Duodenal mucosa (tissue), 2 donors: ENCODE results near the gene FKBP7.
"Not testable (repeated sequence)": the region's sequence is repeated elsewhere in the genome, so short reads cannot be mapped to it uniquely, and the experiment has no call there.

Source experiments
- H3K27ac ChIP-seq: one replicate; pipeline ENCODE4 v1.7.0; 2013; ENCODE audit warnings: low read depth, low read length
- H3K27me3 ChIP-seq, 2 donors: one replicate each; pipeline ENCODE4 v1.7.0; 2013; ENCODE audit warnings: low read length in 2 of 2, control low read depth in 1 of 2; ENCODE audit not compliant: insufficient read depth in 2 of 2, control insufficient read depth in 1 of 2
- H3K36me3 ChIP-seq, 2 donors: one replicate each; pipeline ENCODE4 v1.7.0; 2013; ENCODE audit warnings: low read length in 2 of 2, control low read depth in 1 of 2; ENCODE audit not compliant: insufficient read depth in 2 of 2, control insufficient read depth in 1 of 2
- H3K4me1 ChIP-seq, 2 donors: one replicate each; pipeline ENCODE4 v1.7.0; 2013; ENCODE audit warnings: low read length in 2 of 2, control low read depth in 1 of 2; ENCODE audit not compliant: insufficient read depth in 2 of 2, control insufficient read depth in 1 of 2
- H3K4me3 ChIP-seq, 2 donors: one replicate each; pipeline ENCODE4 v1.7.0; 2013; ENCODE audit warnings: low read length in 2 of 2, low read depth in 1 of 2
- H3K9ac ChIP-seq, 2 donors: one replicate each; pipeline ENCODE4 v1.7.0; 2013; ENCODE audit warnings: low read length in 2 of 2, low read depth in 1 of 2
- H3K9me3 ChIP-seq, 2 donors: one replicate each; pipeline ENCODE4 v1.7.0; 2013; ENCODE audit warnings: low read length in 2 of 2, control low read depth in 1 of 2; ENCODE audit not compliant: control insufficient read depth in 1 of 2

The FKBP7 gene

GRCh38 chr2:178427458-178427857 lies 50.9 kb downstream of the FKBP7 start:
- no peak overlapping the region for H3K27ac ChIP-seq
- H3K27me3 ChIP-seq = no peaks in the 10 kb centered on the region
- peaks cover 0 to 5% of the 10 kb centered on the region in 2 donors for H3K9me3 ChIP-seq
- peaks cover 10 to 14% of the 10 kb centered on the region in 2 donors for H3K36me3 ChIP-seq
- H3K9ac ChIP-seq = no peak overlapping the region
- no peaks in the 10 kb centered on the region for H3K4me1 ChIP-seq
- H3K4me3 ChIP-seq = no peak overlapping the region

- Histone ChIP-seq H3K27me3 (no peaks in the 10 kb centered on the region), H3K4me3 (no peak overlapping the region), H3K36me3 (peaks cover 2 to 3% of the 10 kb centered on the region in 2 donors), H3K27ac (no peak overlapping the region), H3K4me1 (no peaks in the 10 kb centered on the region), H3K9me3 (peaks cover 0 to 5% of the 10 kb centered on the region in 2 donors), H3K9ac (no peak overlapping the region)
Measured at GRCh38 chr2:178426388-178426787, 52.0 kb downstream of the FKBP7 start.

GRCh38 chr2:178425255-178425827 lies 53.1 kb downstream of the FKBP7 start:
- Histone ChIP-seq H3K9me3 (peaks cover 0 to 5% of the 10 kb centered on the region in 2 donors), H3K27ac (no peak overlapping the region), H3K4me1 (no peaks in the 10 kb centered on the region), H3K9ac (no peak overlapping the region), H3K36me3 (no peaks in the 10 kb centered on the region), H3K27me3 (no peaks in the 10 kb centered on the region), H3K4me3 (no peak overlapping the region)

GRCh38 chr2:178423746-178424145 lies 54.7 kb downstream of the FKBP7 start:
- not testable (repeated sequence) for H3K4me1 ChIP-seq, H3K9me3 ChIP-seq, H3K4me3 ChIP-seq, H3K27ac ChIP-seq, H3K36me3 ChIP-seq, H3K9ac ChIP-seq, H3K27me3 ChIP-seq

GRCh38 chr2:178422097-178422496 lies 56.3 kb downstream of the FKBP7 start:
- no peaks in the 10 kb centered on the region for H3K4me1 ChIP-seq
- H3K27me3 ChIP-seq = no peaks in the 10 kb centered on the region

GRCh38 chr2:178420463-178420999 lies 57.9 kb downstream of the FKBP7 start:
- no peak overlapping the region for H3K4me3 ChIP-seq
- H3K27ac ChIP-seq = no peak overlapping the region
- H3K27me3 ChIP-seq = no peaks in the 10 kb centered on the region
- no peaks in the 10 kb centered on the region for H3K36me3 ChIP-seq
- H3K9me3 ChIP-seq = peaks cover 0 to 5% of the 10 kb centered on the region in 2 donors
- no peak overlapping the region for H3K9ac ChIP-seq
- no peaks in the 10 kb centered on the region for H3K4me1 ChIP-seq

More at GRCh38 chr2:178422097-178422496, 56.3 kb downstream of the FKBP7 start:
- Histone ChIP-seq H3K9ac (no peak overlapping the region), H3K36me3 (no peaks in the 10 kb centered on the region), H3K9me3 (peaks cover 0 to 5% of the 10 kb centered on the region in 2 donors), H3K27ac (no peak overlapping the region), H3K4me3 (no peak overlapping the region)

GRCh38 chr2:178419123-178419522 lies 59.3 kb downstream of the FKBP7 start:
- Histone ChIP-seq H3K27ac (no peak overlapping the region), H3K4me3 (no peak overlapping the region), H3K9ac (no peak overlapping the region), H3K9me3 (no peaks in the 10 kb centered on the region), H3K4me1 (peaks cover 4 to 7% of the 10 kb centered on the region in 2 donors), H3K27me3 (no peaks in the 10 kb centered on the region), H3K36me3 (no peaks in the 10 kb centered on the region)

- Histone ChIP-seq H3K27me3 (peaks cover 0 to 2% of the 10 kb centered on the region in 2 donors), H3K9ac (no peak overlapping the region), H3K4me1 (peaks cover 11% of the 10 kb centered on the region in 2 donors), H3K36me3 (no peaks in the 10 kb centered on the region), H3K27ac (no peak overlapping the region), H3K4me3 (no peak overlapping the region), H3K9me3 (no peaks in the 10 kb centered on the region)
Measured at GRCh38 chr2:178418426-178418825, 60.0 kb downstream of the FKBP7 start.

GRCh38 chr2:178417916-178418315 lies 60.5 kb downstream of the FKBP7 start:
- Histone ChIP-seq H3K27ac (no peak overlapping the region), H3K9me3 (no peaks in the 10 kb centered on the region), H3K9ac (no peak overlapping the region), H3K36me3 (no peaks in the 10 kb centered on the region), H3K4me3 (no peak overlapping the region), H3K4me1 (peaks cover 11 to 12% of the 10 kb centered on the region in 2 donors), H3K27me3 (peaks cover 0 to 2% of the 10 kb centered on the region in 2 donors)

GRCh38 chr2:178415979-178416378 lies 62.4 kb downstream of the FKBP7 start:
- Histone ChIP-seq H3K4me3 (no peak overlapping the region), H3K27ac (no peak overlapping the region), H3K9me3 (no peaks in the 10 kb centered on the region), H3K27me3 (peaks cover 0 to 2% of the 10 kb centered on the region in 2 donors), H3K4me1 (peaks cover 11 to 12% of the 10 kb centered on the region in 2 donors), H3K9ac (no peak overlapping the region), H3K36me3 (no peaks in the 10 kb centered on the region)
